Activated CD8-positive, alpha-beta memory T cell treated with anti-CD3 and anti-CD28 coated beads, Interleukin-2, amount 50 U/mL, for 48 hours (primary cell): ENCODE data around the gene ITPK1.
A peak's percentile ranks its signal among the peaks of the same experiment; 100 is the strongest.

Source experiments
- DNase-seq: peaks from one replicate; pipeline ENCODE4 v3.0.0-alpha.2; 2020

The ITPK1 gene

GRCh38 chr14:92906823-92907222 is 208.9 kb downstream of the ITPK1 start:
- DNase-seq, result no peak

DNA sequence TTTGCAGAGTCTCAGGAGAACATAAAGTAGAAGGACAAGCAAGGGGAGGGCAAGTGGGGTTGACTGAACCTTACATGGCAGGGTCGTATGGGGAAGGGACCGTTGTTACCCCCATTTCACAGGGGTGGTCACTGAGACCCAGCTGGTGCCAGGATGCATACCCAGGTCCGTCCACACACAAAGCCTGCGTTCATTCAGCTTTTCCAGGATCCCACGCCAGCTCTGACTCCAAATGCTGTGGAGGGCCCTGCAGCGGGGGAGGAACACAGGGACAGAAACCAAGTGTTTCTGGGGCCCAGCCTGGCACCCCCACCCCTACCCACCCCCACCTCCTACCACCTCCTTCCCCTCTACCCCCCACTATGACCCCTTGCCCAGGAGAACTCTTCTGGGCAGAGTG is 209.3 kb downstream of the ITPK1 start:
- DNase-seq, result no peak

GRCh38 chr14:92905667-92906066 is 210.1 kb downstream of the ITPK1 start:
- DNase-seq, result no peak

GRCh38 chr14:92903359-92903758 is 212.4 kb downstream of the ITPK1 start:
- no peak for DNase-seq

GRCh38 chr14:92902726-92903125 is 213.0 kb downstream of the ITPK1 start:
- no peak for DNase-seq

DNA sequence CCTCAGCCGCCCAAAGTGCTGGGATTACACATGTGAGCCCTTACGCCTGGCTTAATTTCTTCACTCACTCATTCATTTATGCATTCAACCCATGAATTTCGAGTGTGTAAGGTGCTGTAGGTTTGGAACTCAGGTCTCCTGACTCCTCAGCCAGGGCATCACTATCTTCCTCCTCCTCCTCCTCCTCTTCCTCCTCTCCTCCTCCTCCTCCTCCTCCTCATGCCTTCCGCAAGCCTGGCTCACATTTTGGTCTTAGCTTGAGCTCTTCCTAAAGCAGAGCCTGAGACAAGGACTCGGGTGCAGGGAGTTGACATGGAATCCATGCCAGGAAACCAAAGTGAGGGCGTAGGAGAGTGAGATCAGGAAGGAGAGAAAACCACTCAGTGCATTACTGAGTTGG is 213.5 kb downstream of the ITPK1 start:
- no peak for DNase-seq

DNA sequence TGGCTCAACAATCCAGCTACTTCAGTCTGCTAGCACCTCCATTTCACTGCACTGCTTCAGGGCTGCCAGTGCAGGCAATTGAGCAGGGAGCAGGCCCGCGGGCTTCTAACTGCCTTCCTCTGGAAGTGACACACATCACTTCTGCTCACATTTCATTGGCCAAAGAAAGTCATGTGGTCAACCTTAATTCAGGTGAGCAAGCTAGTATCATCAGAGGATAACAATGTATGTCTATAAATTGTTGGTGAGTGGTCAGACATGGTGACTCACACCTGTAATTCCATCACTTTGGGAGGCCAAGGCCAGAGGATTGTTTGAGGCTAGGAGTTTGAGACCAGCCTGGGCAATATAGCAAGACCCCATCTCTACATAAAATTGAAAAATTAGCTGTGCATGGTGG is 215.1 kb downstream of the ITPK1 start:
- no peak for DNase-seq

DNA sequence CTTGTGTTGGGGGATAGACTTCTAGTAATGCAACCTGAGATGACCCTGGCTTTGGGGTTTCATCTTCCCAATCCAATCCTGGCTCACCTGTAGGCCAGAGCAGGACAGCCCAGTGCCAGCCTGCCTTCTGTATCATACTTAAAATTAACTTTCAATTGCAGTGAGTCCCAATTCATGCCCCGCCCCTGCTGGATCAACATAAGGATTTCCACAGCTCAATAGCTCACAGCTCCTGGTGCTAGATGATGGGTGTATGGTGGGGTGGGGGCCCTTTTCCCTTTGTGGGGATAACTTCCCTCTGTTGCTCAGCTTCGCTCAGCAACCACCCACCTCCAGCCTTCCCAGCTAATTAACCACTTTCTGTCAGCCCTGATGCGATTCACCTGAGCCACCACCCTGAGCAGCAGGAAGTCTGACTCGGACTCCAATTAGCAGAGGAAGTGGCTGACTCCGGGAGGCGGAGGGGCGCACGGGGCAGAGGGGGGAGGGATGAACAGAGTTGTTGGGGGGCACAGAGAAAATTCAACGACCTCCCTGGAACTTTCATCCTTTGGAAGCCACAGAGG is 217.1 kb downstream of the ITPK1 start:
- no peak for DNase-seq

DNA sequence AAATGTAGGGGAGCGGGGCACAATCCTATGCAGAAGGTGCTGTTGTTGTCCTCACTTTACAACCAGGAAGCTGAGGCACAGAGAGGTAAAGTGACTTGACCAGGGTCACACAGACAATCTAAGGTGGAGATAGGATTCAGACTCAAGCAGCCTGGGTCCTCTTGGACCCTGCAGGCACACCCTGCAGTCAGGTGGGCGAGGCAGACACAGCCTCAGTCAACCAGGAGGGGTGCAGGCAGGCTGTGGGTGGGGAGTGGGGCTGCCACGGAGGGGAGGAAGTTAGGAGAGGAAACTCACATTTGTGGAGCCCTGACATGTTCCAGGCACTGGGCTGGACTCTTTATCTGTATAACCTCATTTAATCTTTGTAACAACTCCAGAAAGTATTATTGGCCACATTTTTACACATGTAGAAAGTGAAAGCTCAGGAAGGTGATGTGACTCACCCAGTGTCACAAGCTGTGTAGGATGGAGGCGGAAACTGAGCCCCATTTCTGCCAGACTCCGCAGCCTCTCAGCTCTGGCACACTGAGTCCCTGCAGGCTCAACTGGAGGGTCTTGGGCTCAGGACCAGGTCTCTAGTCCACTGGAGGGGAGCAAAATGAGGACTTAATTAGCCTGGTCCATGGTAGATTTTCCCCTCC is 217.7 kb downstream of the ITPK1 start:
- DNase-seq, result peak; percentile 68

DNA sequence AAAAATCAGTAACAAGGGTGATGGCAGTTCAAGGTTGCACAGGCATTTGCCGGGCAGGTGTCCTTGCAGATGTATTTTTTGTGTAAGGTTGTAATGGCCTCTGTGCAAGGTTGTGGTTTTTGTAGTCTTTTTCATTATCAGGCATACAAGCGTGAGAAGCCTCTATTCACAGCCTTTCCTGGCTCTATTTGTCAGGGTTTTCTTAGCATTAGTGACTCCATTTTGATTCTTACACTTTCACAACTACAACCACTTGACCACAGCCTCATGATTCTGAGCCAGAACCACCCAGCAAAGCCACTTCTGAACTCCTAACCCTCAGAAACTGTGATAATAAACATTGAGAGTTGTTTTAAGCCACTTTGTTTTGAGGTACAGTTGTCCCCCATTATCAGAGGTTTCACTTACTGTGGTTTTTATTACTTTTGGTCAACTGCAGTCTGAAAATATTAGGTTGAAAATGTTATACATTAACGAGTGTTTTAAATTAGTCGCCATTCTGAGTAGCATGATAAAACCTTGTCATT is 220.3 kb downstream of the ITPK1 start:
- no peak for DNase-seq

DNA sequence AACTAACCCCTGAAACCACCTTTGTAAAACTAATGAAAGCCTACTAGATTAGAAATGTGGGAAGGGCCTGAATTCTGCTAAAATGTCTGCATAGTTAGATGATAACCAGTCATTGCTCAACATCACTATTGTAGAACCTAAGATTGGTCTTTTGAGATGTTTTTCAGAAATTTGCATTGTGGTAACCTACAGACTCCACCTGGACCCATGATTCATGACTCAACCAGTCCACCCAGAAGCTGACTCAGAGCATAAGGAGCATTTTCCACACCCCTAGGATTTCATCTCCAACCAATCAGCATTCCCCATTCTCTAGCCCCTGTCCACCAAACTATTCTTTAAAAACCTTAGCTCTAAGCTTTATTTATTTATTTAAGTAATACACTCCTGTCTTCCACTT is 223.1 kb downstream of the ITPK1 start:
- DNase-seq, result no peak

- no peak for DNase-seq
Observed at GRCh38 chr14:92890830-92891588, 224.7 kb downstream of the ITPK1 start.

DNA sequence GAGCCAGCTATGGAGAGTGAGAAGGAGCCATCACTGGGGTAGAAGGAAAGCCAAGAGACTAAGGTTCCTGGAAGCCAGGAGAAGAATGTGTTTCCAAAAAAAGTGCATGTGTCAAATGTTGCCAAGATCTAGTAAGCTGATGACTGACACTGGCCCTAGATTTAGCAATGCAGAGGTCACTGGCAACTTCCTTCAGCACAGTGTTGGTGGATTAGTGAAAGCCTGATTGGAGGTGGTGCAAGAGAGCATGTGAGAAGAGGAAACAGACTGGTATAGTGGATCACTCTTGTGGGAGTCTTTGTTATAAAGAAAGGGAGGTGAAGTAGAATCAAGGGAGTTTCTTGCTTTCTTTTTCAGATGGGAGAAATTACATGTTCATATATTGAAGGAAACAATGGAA is 226.8 kb downstream of the ITPK1 start:
- DNase-seq, result no peak

GRCh38 chr14:92887157-92887556 is 228.6 kb downstream of the ITPK1 start:
- no peak for DNase-seq
